Measurements from ENCODE around the gene TBPL1. TPM values are rescaled to one million over a fixed set of nuclear protein-coding genes. Genes with fewer than 3 reads are reported as not detected.

The TBPL1 gene
- total RNA-seq, 2 donors from 2014 or later, result 18.2 to 22.2 TPM

- ATAC-seq (no peak), DNase-seq (no peak)
- intact Hi-C loops (cut with DNase I, micrococcal nuclease), result no loop called here
Observed at GRCh38 chr6:133951227-133951626, 1.8 kb upstream of the TBPL1 start.

- peak; percentile 52 for ATAC-seq
- intact Hi-C loops (cut with DNase I, micrococcal nuclease), result no loop called here
- peak; percentile 59 to 67 for DNase-seq
Observed at GRCh38 chr6:133951881-133952814, 876 bp upstream of the TBPL1 start.

GRCh38 chr6:133953634-133954415, 801 bp downstream of the TBPL1 start:
- intact Hi-C loops (cut with DNase I, micrococcal nuclease), result no loop called here
- peak; percentile 19 for ATAC-seq
- DNase-seq, result peak in 1 of 2 donors; percentile 55

DNA sequence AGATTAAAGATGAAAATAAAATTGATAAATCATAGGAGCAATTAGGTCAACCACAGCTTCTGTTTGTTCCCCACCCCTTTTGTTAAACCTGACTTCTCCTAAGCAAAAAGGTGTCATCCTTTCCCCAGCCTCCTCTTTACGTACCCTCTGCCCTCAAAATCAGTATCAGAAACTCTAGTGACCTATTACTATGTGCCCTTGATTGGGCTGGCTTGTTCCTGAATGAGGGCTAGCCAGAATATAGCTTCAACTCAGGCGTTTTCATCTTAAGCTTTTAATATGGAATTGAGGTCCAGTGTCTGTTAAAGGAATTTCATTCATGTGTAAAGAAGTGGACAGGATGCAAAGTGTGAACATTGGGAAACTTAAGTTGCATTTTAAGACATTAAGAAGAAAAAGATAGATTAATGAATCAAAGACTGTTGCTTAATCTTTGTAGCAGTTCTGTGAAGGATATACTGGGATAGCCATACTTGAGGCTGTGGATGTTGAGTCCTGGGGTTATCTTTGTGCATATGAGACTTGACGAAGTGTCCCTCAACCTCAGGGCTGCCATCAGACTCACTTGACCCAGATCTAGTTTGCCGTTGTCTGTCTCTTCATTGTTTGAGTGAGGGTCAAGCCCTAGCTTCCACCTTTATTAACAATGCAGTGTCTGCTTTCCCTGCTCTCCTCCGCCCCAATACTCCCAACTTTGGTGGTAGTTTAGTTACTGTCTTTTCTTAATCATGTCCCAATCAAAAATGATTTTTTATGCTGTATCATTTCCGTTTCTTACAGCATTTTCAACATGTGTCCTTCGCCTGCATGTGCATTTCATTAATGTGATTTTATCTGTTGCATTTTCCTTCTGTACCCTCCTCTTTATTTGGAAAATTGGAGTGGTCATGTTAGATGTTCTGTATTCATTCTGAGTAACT, 1.9 kb downstream of the TBPL1 start:
- DNase-seq (no peak), ATAC-seq (no peak)
- intact Hi-C loops (cut with DNase I, micrococcal nuclease), result no loop called here

- ATAC-seq (no peak), DNase-seq (no peak)
- intact Hi-C loops (cut with DNase I, micrococcal nuclease), result no loop called here
Observed at GRCh38 chr6:133955582-133956415, 2.8 kb downstream of the TBPL1 start.

DNA sequence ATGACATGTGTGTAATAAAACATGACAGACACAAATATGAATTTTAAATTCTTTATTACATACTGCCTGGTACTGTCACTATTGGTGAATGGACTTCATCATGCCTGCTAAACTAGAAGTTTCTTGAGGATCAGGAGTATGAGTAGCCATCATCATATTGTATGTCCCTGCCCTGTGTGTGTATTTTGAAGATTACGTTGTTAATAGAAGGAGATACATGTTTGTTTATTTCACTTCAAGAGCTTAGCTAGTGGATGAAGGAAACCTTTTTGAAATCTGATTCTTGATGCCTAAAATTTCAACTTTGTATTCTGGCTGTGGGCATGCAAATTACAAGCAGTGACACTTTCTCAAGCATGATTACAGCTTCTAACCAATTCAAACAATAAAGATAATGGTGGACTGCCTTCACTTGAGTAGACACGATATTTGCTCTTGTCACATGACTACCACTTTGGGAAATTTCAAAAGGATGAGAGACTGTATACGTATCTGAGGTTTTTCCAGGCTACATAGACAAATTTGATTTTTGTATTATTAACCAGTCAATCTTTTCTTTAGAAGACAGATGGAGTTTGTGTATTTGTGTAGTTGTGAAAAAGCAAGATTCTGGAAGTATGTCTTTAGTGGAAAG, 3.5 kb downstream of the TBPL1 start:
- DNase-seq, result no peak
- intact Hi-C loops (cut with DNase I, micrococcal nuclease), result no loop called here
- ATAC-seq, result no peak

GRCh38 chr6:133957227-133957626, 4.2 kb downstream of the TBPL1 start:
- DNase-seq (no peak), ATAC-seq (no peak)
- intact Hi-C loops (cut with DNase I, micrococcal nuclease), result no loop called here

- intact Hi-C loops (cut with DNase I, micrococcal nuclease), result no loop called here
- no peak for ATAC-seq
- no peak for DNase-seq
Observed at GRCh38 chr6:133957780-133958242, 4.8 kb downstream of the TBPL1 start.

GRCh38 chr6:133958791-133959190, 5.8 kb downstream of the TBPL1 start:
- DNase-seq (no peak), ATAC-seq (no peak)
- intact Hi-C loops (cut with DNase I, micrococcal nuclease), result no loop called here

DNA sequence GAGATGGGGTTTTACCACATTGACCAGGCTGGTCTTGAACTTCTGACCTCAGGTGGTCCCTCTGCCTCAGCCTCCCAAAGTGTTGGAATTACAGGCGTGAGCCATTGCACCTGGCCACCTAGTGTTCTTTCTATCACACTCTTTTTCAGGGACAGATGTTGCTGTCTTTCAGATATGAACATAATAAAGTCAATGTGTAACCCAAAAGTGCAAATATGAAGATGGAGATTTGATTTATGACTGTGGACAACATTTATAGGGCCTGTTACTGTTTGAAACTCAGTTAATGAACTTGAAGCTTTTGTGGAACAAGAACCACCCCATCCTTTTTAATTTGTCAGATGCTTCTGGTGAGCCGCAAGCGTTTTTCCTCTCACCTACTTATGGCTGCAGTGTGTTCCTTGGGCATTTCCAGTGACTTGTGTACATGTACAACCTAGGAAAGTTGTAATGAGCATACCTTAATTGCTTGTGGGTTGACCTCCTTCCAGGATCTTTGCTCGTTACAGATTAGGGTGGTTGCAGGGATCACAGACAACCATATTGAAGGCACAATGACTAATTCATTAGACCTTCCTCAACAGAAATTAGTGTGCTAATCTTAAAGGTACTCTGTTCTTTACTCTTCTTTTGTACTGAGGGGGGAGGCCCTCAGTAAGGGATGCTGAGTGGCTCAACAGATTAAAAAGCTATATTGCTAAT, 6.8 kb downstream of the TBPL1 start:
- ATAC-seq, result peak; percentile 64
- intact Hi-C loops (cut with DNase I, micrococcal nuclease), result no loop called here
- DNase-seq, result no peak

DNA sequence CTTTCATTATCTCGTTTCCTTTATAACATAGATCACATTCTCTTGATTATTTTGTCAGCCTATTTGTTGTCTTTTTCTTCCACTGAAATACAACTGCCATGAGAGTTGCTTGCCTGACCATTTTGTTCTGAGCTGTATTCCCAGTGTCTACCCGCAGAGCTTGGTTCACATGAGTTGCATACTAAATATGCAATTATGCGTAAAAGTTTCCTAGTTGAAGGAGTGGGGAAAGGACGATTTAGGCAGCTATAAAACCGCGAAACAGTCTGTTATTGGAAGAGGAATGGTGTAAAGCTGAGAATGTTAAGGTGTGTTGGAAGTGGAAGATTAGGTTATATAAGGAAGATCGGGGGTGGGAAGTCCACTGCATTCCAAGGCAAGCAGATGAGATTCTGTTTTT, 8.8 kb downstream of the TBPL1 start:
- ATAC-seq (no peak), DNase-seq (no peak)
- intact Hi-C loops (cut with DNase I, micrococcal nuclease), result no loop called here

- DNase-seq (no peak), ATAC-seq (peak; percentile 68)
- intact Hi-C loops (cut with DNase I, micrococcal nuclease), result no loop called here
Observed at GRCh38 chr6:133964052-133964451, 11.0 kb downstream of the TBPL1 start.

GRCh38 chr6:133964702-133965101, 11.7 kb downstream of the TBPL1 start:
- ATAC-seq (no peak), DNase-seq (no peak)
- intact Hi-C loops (cut with DNase I, micrococcal nuclease), result no loop called here

DNA sequence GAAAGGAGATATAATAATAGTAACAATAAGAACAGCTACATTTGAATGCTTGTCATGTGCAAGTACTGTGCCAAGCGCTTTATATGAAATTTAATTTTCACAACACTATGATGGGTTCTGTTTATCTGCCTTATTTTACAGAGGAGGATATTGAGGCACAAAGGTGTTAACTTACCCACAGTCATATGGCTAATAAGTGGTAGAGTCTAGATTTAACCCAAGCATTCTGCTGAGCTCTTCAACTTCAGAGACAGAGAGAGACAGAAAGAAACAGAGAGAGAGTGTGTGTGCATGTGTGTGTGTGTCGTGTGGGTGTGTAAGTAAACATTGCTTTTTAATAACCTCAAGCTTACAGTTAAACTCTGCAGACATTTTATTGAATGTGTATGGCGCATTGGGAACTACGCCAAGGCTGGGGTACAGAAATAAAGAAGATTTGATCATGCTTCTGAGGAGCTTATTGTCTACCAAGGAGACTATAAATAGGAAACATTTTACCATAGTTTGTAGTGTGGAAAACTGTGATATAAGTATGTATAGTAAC, 12.9 kb downstream of the TBPL1 start:
- intact Hi-C loops (cut with DNase I, micrococcal nuclease), result no loop called here
- DNase-seq, result peak; percentile 56 to 68

GRCh38 chr6:133966654-133967329, 13.8 kb downstream of the TBPL1 start:
- intact Hi-C loops (cut with DNase I, micrococcal nuclease), result no loop called here
- DNase-seq, result no peak
- ATAC-seq, result no peak

More for the DNA sequence above, 12.9 kb downstream of the TBPL1 start:
- peak; percentile 88 for ATAC-seq

DNA sequence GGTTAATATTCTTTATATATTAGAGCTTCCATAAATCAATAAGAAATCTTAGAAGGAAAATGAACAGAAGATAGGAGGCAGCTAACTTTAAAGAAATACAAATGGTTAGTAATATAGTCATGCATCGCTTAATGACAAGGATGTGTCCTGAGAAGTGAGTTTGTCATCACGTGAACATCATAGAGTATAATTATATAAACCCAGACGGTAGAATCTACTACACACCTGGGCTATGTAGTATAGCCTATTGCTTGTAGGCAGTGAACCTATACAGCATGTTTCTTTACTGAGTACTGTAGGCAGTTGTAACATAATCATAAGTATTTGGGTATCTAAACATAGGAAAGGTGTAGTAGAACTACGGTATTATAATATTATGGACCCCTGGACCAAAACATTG, 14.3 kb downstream of the TBPL1 start:
- no peak for ATAC-seq
- intact Hi-C loops (cut with DNase I, micrococcal nuclease), result no loop called here
- DNase-seq, result no peak

Measured in left colon (tissue), 2 donors.